Right lobe of liver (tissue), 6 donors: Measurements from ENCODE around the gene EML6. TPM values are rescaled to one million over a fixed set of nuclear protein-coding genes. Genes with fewer than 3 reads are reported as not detected.

Experiments used
- ATAC-seq, 4 donors: fragments of 200-7000 bp; cut with Tn5 transposase; one replicate each; pipeline ENCODE4 v1.9.1; 2020; ENCODE audit warnings: mild to moderate bottlenecking in 4 of 4, moderate library complexity in 4 of 4
- DNase-seq, 3 donors: peaks; one replicate each; pipeline ENCODE4 v3.0.0-alpha.2; 2020
- H3K27ac ChIP-seq, 3 donors: fragments of 200-600 bp; one replicate each; pipeline ENCODE4 v1.8.0; 2022
- H3K27me3 ChIP-seq, 2 donors: fragments of 200-600 bp; one replicate each; pipeline ENCODE4 v1.8.0; 2022
- H3K36me3 ChIP-seq, 4 donors: fragments of 200-600 bp; sonication (generic) in 1 of 4; one replicate each; pipeline versions ENCODE4 v1.5.1 to v1.8.0; 2017 to 2022; ENCODE audit warnings: control low read depth in 1 of 4
- H3K4me1 ChIP-seq, 4 donors: fragments of 200-600 bp; sonication (generic) in 1 of 4; one replicate each; pipeline versions ENCODE4 v1.5.1 to v1.8.0; 2017 to 2022; ENCODE audit warnings: control low read depth in 1 of 4
- H3K4me3 ChIP-seq, 3 donors: fragments of 200-600 bp; one replicate each; pipeline ENCODE4 v1.8.0; 2022
- H3K9me3 ChIP-seq, 4 donors: fragments of 200-600 bp; sonication (generic) in 1 of 4; one replicate each; pipeline versions ENCODE4 v1.5.1 to v1.8.0; 2017 to 2022; ENCODE audit warnings: control low read depth in 1 of 4
- POLR2A ChIP-seq: fragments of 450-650 bp; IDR thresholded peaks from one replicate; pipeline ENCODE4 v1.6.1; 2017; ENCODE audit warnings: antibody characterized with exemption, mild to moderate bottlenecking
- WGBS: methylation state at CpG from one replicate; pipeline ENCODE4 v1.1.6; 2018; ENCODE audit warnings: low coverage, low lambda C conversion rate; ENCODE audit not compliant: insufficient coverage; ENCODE audit errors: missing lambda C conversion rate; 5-methylcytosine and 5-hydroxymethylcytosine counted together
- intact Hi-C, 2 donors: fragments of 100-400 bp; cut with DNase I; formaldehyde crosslinking; loops; one replicate each; pipeline versions ENCODE4 v1.11.2 to v1.14.1; 2022
- total RNA-seq, 6 experiments: library from RNA; depleted of rRNA in 2 of 6; stranded (reverse); fragments of >200 nt in 2 of 6; fragmentation: NEBNext Ultra II Directional in 3 of 6; extraction: Animal tissue kit (Norgen Biotek cat#: 25700) in 3 of 6; gene quantifications; one replicate each; pipeline versions ENCODE4 v1.1.0 to v1.2.4, GENCODE V29; 2016 to 2023
- TF ChIP-seq, protein P1 (sequence below), 4 donors: fragments of 200-600 bp in 3 of 4; fragments of 450-650 bp in 1 of 4; IDR thresholded peaks; one replicate each; pipeline versions ENCODE4 v1.5.1 to v1.8.0; 2016 to 2022; ENCODE audit warnings: antibody characterized with exemption in 4 of 4, mild to moderate bottlenecking in 2 of 4
- donor health status: DM: no; HTN: yes; CAD: no.
- donor health status: DM: no; HTN: no; CAD: no.
- donor health status: DM: no; HTN: no; CAD: no.
- donor health status: DM: no; HTN: yes; CAD: no.
- donor health status: DM: no; HTN: yes; CAD: no.

EML6 gene
- total RNA-seq, 6 experiments from 2014 or later: 0.82 to 2.5 (median 1.5) TPM

DNA sequence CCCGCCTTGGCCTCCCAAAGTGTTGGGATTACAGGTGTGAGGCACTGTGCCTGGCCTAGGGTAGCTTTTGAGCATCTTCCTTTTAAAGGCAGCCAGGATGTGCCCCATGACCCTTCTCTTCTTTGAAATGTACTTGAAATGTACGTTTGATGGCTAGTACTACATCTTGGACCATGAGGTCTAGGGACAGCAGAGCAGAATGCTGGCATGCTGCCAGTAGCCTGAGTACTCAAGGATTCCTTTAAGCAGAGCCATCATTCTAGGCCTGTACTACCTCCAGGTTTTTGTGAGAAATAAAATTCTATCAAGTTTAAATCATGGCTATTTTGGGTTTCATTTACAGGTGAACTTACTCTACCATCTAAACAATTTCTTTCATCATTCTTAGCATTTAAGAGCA lies 2.9 kb upstream of the EML6 start:
- DNase-seq (no peak), ATAC-seq (no peak)
- TF ChIP-seq POLR2A: no peak
- TF ChIP-seq, protein P1, sequence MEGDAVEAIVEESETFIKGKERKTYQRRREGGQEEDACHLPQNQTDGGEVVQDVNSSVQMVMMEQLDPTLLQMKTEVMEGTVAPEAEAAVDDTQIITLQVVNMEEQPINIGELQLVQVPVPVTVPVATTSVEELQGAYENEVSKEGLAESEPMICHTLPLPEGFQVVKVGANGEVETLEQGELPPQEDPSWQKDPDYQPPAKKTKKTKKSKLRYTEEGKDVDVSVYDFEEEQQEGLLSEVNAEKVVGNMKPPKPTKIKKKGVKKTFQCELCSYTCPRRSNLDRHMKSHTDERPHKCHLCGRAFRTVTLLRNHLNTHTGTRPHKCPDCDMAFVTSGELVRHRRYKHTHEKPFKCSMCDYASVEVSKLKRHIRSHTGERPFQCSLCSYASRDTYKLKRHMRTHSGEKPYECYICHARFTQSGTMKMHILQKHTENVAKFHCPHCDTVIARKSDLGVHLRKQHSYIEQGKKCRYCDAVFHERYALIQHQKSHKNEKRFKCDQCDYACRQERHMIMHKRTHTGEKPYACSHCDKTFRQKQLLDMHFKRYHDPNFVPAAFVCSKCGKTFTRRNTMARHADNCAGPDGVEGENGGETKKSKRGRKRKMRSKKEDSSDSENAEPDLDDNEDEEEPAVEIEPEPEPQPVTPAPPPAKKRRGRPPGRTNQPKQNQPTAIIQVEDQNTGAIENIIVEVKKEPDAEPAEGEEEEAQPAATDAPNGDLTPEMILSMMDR (IDR thresholded peaks at IDR 0.05): no peak
- Histone ChIP-seq H3K4me3 (no peak overlapping the region), H3K9me3 (no peaks in the 10 kb centered on the region), H3K27ac (no peak overlapping the region), H3K36me3 (no peaks in the 10 kb centered on the region), H3K27me3 (no peaks in the 10 kb centered on the region), H3K4me1 (no peaks in the 10 kb centered on the region)
- 38% methylated on average over 1 of the region's 2 CpGs for WGBS
- intact Hi-C loops: loop anchor here in 1 of 2 donors (10.0 kb wide), 1 partner anchor 114 kb away; no protein-coding TSS in a partner anchor

DNA sequence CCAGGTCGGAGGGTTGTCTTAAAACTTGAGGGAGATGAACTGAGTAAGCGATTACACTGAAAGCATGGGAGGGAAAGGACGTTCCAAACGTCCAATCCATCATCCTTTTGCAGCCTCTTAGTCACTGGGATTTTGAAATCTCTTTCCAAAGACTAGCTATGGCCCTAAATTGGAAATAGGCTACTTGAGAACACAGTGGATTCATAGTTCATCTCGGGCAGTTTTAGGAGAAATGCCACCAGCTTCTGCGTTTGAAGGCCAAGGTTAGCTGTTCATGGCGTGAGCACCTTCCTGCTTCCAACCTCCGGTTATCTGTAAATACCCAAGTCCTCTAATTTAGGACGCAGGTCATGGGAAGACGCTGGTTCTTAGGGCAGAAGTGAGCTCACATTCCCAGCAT lies 821 bp upstream of the EML6 start:
- Histone ChIP-seq H3K4me1 (no peaks in the 10 kb centered on the region), H3K9me3 (no peaks in the 10 kb centered on the region), H3K27ac (peak overlapping the region in 2 of 3 donors; percentile 51 to 61), H3K4me3 (peak overlapping the region; percentile 67 to 76 (median 68)), H3K27me3 (no peaks in the 10 kb centered on the region), H3K36me3 (no peaks in the 10 kb centered on the region)
- ATAC-seq (no peak), DNase-seq (no peak)
- 9% methylated on average over 8 of the region's 10 CpGs for WGBS
- TF ChIP-seq, protein P1 (IDR thresholded peaks at IDR 0.05): no peak
- intact Hi-C loops: loop anchor here in 1 of 2 donors (10.0 kb wide), 1 partner anchor 112 kb away; no protein-coding TSS in a partner anchor

DNA sequence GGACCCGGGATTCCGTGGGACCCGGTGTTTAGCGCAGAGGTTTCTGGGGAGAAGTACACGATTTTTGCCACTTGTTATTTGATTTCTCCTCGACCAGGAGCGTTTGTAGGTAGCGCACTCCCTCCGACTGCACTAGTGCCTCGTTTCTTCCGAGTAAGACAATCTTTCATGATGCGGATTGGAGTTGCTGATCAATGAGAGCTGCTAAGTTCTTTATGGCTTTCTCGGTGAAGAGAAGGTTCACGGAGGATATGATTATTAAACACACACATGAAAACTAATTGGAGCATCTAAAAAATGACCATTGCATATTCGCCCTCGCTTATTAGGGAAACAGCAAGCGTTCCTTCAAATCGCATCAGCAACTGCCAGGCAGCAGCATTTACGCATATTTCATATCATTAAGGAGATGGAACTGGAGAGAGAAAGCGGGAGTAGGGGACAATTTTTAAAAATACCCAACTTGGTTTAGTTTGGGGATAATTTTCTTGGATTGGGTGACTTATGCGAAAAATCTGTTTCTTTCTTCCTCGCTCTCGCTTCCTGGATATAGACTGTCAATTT lies 616 bp downstream of the EML6 start:
- Histone ChIP-seq H3K27me3 (no peaks in the 10 kb centered on the region), H3K4me1 (no peaks in the 10 kb centered on the region), H3K27ac (peak overlapping the region in 2 of 3 donors; percentile 7 to 34), H3K4me3 (peak overlapping the region; percentile 67 to 76 (median 68)), H3K9me3 (no peaks in the 10 kb centered on the region), H3K36me3 (no peaks in the 10 kb centered on the region)
- intact Hi-C loops: loop anchor here in 1 of 2 donors (10.0 kb wide), 1 partner anchor 111 kb away; no protein-coding TSS in a partner anchor
- no peak for TF ChIP-seq POLR2A
- TF ChIP-seq, protein P1 (IDR thresholded peaks at IDR 0.05): no peak
- ATAC-seq (peak in 1 of 4 donors; percentile 0), DNase-seq (no peak)
- WGBS: under 1% methylated on average over 23 of the region's 23 CpGs

DNA sequence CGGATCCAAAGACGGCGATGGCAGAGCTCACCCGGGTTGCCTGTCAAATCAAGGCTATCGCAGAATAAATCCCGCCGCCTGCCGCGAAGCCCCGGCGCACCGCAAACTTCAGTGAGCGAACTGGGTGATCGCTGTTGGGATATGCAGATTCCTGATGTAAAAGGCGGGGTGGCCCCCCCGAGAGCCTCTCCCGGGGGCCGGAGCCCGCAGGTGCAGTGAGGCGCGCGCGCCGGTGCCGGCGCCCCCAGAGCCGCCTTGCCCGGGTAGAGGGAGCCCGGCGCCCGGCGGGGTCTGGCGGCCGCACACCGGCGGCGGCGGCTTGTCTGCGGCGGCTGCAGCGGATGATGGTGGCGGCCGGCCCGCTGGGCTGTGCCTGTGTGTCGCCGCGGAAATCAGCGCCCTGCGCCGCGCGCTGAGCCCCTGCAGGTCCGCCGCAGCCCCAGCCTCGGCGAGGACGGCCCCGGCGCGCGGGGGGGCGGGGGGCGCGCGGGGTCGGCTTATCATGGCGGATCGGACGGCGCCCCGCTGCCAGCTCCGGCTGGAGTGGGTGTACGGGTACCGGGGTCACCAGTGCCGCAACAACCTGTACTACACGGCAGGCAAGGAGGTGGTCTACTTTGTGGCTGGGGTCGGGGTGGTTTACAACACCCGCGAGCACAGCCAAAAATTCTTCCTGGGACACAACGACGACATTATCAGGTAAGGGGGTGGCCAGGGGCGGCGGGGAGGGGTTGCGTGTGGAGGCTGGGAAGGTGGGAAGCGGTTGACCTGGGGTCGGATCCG lies 1.3 kb downstream of the EML6 start:
- DNase-seq (peak; percentile 42 to 55 (median 48)), ATAC-seq (no peak)
- H3K4me1 ChIP-seq: no peaks in the 10 kb centered on the region
- peak overlapping the region; percentile 67 to 76 (median 68) for H3K4me3 ChIP-seq
- no peaks in the 10 kb centered on the region for H3K27me3 ChIP-seq
- H3K27ac ChIP-seq: no peak overlapping the region
- WGBS: 7% methylated on average over 11 of the region's 87 CpGs
- intact Hi-C loops: loop anchor here in 1 of 2 donors (10.0 kb wide), 1 partner anchor 110 kb away; no protein-coding TSS in a partner anchor
- no peaks in the 10 kb centered on the region for H3K9me3 ChIP-seq
- no peak for TF ChIP-seq POLR2A
- TF ChIP-seq, protein P1 (IDR thresholded peaks at IDR 0.05): no peak
- no peaks in the 10 kb centered on the region for H3K36me3 ChIP-seq
